ENCODE results near the gene GFRA1. TPM values are rescaled to one million over a fixed set of nuclear protein-coding genes. Genes with fewer than 3 reads are reported as not detected.
A peak's percentile ranks its signal among the peaks of the same experiment; 100 is the strongest.

Gene GFRA1
- total and polyA plus RNA-seq, 2 of the 8 experiments (the other 6 are each of a cell fraction or from before 2014, with no cell fraction given), result 1.1 to 2.0 TPM

- Histone ChIP-seq H3K9ac (replicated peaks in 1 of 4; ENCODE audit: extremely low read depth in 1 of 4, low read depth in 3 of 4, low read length in 3 of 4) (no peak overlapping the region), H4K20me1 (replicated peaks in 1 of 2; ENCODE audit: control insufficient read depth in 1 of 2, insufficient read depth in 2 of 2, low read length in 2 of 2) (peaks cover 0 to 2% of the 10 kb centered on the region in 2 experiments), H3K36me3 (ENCODE audit: control insufficient read depth in 2 of 4, insufficient read depth in 4 of 4, low read length in 3 of 4) (no peaks in the 10 kb centered on the region), H3K56ac (replicated peaks; ENCODE audit: insufficient read length, low read depth, low read length) (no peak overlapping the region), H2BK15ac (ENCODE audit: low read length) (no peak overlapping the region), H3K23me2 (ENCODE audit: low read depth, low read length) (no peaks in the 10 kb centered on the region; the same call in 1 of the 2 replicates), H3K79me1 (ENCODE audit: low read depth, low read length) (no peaks in the 10 kb centered on the region), H3K27ac (ENCODE audit: low read depth, low read length) (no peak overlapping the region), H2BK20ac (ENCODE audit: low read length) (no peak overlapping the region), H3K4me1 (replicated peaks in 1 of 4; ENCODE audit: control insufficient read depth in 3 of 4, insufficient read depth in 4 of 4, low read length in 3 of 4) (no peaks in the 10 kb centered on the region; a peak in 1 of 7 replicates), H3K79me2 (ENCODE audit: control insufficient read depth in 1 of 2, insufficient read depth in 2 of 2, low read length in 2 of 2) (no peaks in the 10 kb centered on the region), H3K9me3 (ENCODE audit: insufficient read depth in 2 of 2, low read depth in 1 of 2, low read length in 1 of 2) (no peaks in the 10 kb centered on the region), H2BK5ac (ENCODE audit: low read depth, low read length) (no peak overlapping the region), H4K8ac (ENCODE audit: extremely low read depth, insufficient read depth, low read length) (no peak overlapping the region), H2BK120ac (replicated peaks; ENCODE audit: low read depth, low read length) (no peak overlapping the region), H3K4me3 (ENCODE audit: extremely low read depth in 1 of 4, insufficient read depth in 2 of 4, low read depth in 3 of 4, low read length in 4 of 4) (no peak overlapping the region), H4K5ac (ENCODE audit: insufficient read length, low read depth, low read length) (no peak overlapping the region), H3K23ac (ENCODE audit: insufficient read length) (no peak overlapping the region), H3K4ac (replicated peaks; ENCODE audit: insufficient read length, low read depth, low read length) (no peak overlapping the region), H3K4me2 (ENCODE audit: insufficient read depth in 1 of 2, low read depth in 2 of 2, low read length in 2 of 2) (no peak overlapping the region), H2AFZ (ENCODE audit: low read length) (no peak overlapping the region), H3K14ac (ENCODE audit: insufficient read length) (no peak overlapping the region), H2BK12ac (ENCODE audit: low read depth, low read length) (no peak overlapping the region), H2AK5ac (ENCODE audit: low read depth, low read length) (0 out of 2 replicates have a peak overlapping the region, but pooled peaks have one; percentile 53), H3K27me3 (replicated peaks in 1 of 4; ENCODE audit: control insufficient read depth in 3 of 4, extremely low read depth in 1 of 4, insufficient read depth in 3 of 4, low read length in 3 of 4) (no peaks in the 10 kb centered on the region), H3K18ac (ENCODE audit: extremely low read depth, low read length) (no peak overlapping the region), H4K91ac (replicated peaks; ENCODE audit: insufficient read length, low read length) (no peak overlapping the region)
- CTCF ChIA-PET (ENCODE audit: partially characterized antibody), result interaction anchor here (0.7 to 1.4 kb wide), 5 partner anchors 14 to 24 kb away, joined by 3 to 5 read pairs (median 4); no protein-coding TSS in a partner anchor
- FAIRE-seq (no peak), DNase-seq (ENCODE audit: low read depth in 1 of 2, low spot score in 2 of 2) (no peak)
- 89% methylated on average over 3 of the region's 3 CpGs; no CpG with 5 or more reads in 1 of the 2 experiments for whole genome bisulfite sequencing, 2 experiments (ENCODE audit: extremely low coverage in 1 of 2, insufficient coverage in 1 of 2, insufficient read length in 1 of 2, insufficient replicate concordance in 2 of 2, low coverage in 1 of 2, low lambda C conversion rate in 2 of 2, missing lambda C conversion rate in 1 of 2)
- POLR2A ChIA-PET (ENCODE audit: partially characterized antibody), result no interaction called here
- no peak for TF ChIP-seq TAF1 (IDR thresholded peaks at IDR 0.05; ENCODE audit: low read depth, low read length)
- no peak for TF ChIP-seq E2F6 (IDR thresholded peaks at IDR 0.05)
- no peak for TF ChIP-seq EZH2 (IDR thresholded peaks at IDR 0.05; ENCODE audit: low read depth, low read length, severe bottlenecking)
- TF ChIP-seq POLR2AphosphoS5 (IDR thresholded peaks at IDR 0.05; ENCODE audit: low read depth, low read length), result no peak
- TF ChIP-seq SIN3A (conservative IDR thresholded peaks at IDR 0.05 in 1 of 2, IDR thresholded peaks at IDR 0.05 in 1 of 2; ENCODE audit: low read depth in 1 of 2, low read length in 2 of 2), result no peak
- TF ChIP-seq FOSL1 (IDR thresholded peaks at IDR 0.05; ENCODE audit: insufficient read depth, low read depth, low read length), result no peak
- TF ChIP-seq SIRT6 (IDR thresholded peaks at IDR 0.05; ENCODE audit: low read length), result no peak
- TF ChIP-seq HDAC6 (IDR thresholded peaks at IDR 0.05; ENCODE audit: low read depth, low read length), result no peak
- no peak for TF ChIP-seq MAX (IDR thresholded peaks at IDR 0.05)
- no peak for TF ChIP-seq GTF2F1 (IDR thresholded peaks at IDR 0.05; ENCODE audit: borderline replicate concordance, low read depth, low read length)
- no peak for TF ChIP-seq ZNF274 (IDR thresholded peaks at IDR 0.05; ENCODE audit: borderline replicate concordance, extremely low read depth, low read length)
- no peak for TF ChIP-seq GABPA (IDR thresholded peaks at IDR 0.05; ENCODE audit: borderline replicate concordance, insufficient read depth, low read length)
Observed at GRCh38 chr10:116146372-116147140, 126.5 kb downstream of the GFRA1 start.
